ENCODE measurements around the gene RUNX1. TPM values are rescaled to one million over a fixed set of nuclear protein-coding genes. Genes with fewer than 3 reads are reported as not detected.

The RUNX1 gene
- total and polyA plus RNA-seq, 2 donors (not counting 3 experiments of a cell fraction or from before 2014, with no cell fraction given) = 4.6 to 17.9 TPM

GRCh38 chr21:34822168-34822567 is 226.9 kb downstream of the RUNX1 start:
- intact Hi-C loops (cut with micrococcal nuclease) (no loop called here), dilution Hi-C loops (cut with MboI; ENCODE audit: extremely low pct_ligation_motif_present, low sequenced_read_pairs) (no loop called here)
- Histone ChIP-seq H3K9me3 (replicated peaks; ENCODE audit: control insufficient read depth, insufficient read depth, low read length) (no peaks in the 10 kb centered on the region), H3K36me3 (ENCODE audit: control insufficient read depth in 2 of 2, extremely low read depth in 1 of 2, insufficient read depth in 2 of 2, low read length in 2 of 2) (peaks cover 2 to 18% of the 10 kb centered on the region in 2 experiments), H2AFZ (ENCODE audit: low read depth, low read length) (no peak overlapping the region), H3K9ac (replicated peaks; ENCODE audit: extremely low read depth, insufficient read depth, low read length) (no peak overlapping the region), H3K9me1 (replicated peaks; ENCODE audit: control insufficient read depth, extremely low read depth, insufficient read depth, low read length) (no peaks in the 10 kb centered on the region), H3K79me2 (ENCODE audit: control insufficient read depth, insufficient read depth, low read length) (peaks cover 11% of the 10 kb centered on the region), H3K27me3 (ENCODE audit: control insufficient read depth in 2 of 2, insufficient read depth in 2 of 2, low read length in 2 of 2) (no peaks in the 10 kb centered on the region), H3K27ac (ENCODE audit: insufficient read depth, low read depth, low read length) (no peak overlapping the region), H3K4me3 (replicated peaks in 1 of 3; ENCODE audit: insufficient read depth in 1 of 3, low read depth in 1 of 3, low read length in 3 of 3) (no peak overlapping the region), H3K4me1 (ENCODE audit: control insufficient read depth, extremely low read depth, insufficient read depth, low read length) (no peaks in the 10 kb centered on the region), H4K20me1 (replicated peaks; ENCODE audit: control insufficient read depth, extremely low read depth, insufficient read depth, low read length) (no peaks in the 10 kb centered on the region), H3K4me2 (ENCODE audit: insufficient read depth, low read length) (no peak overlapping the region)
- BruUV-seq (replicated peaks) = no TSS peak
- FAIRE-seq = no peak
- ChIA-PET POLR2A (no interaction called here), CTCF (interaction anchor here (1.3 kb wide), 1 partner anchor 14 kb away, joined by 5 read pairs; no protein-coding TSS in a partner anchor)
- no peak for DNase-seq (ENCODE audit: low read depth, low spot score)
- TF ChIP-seq MAX (IDR thresholded peaks at IDR 0.05; ENCODE audit: insufficient read depth, insufficient read length) (no peak), GATA2 (IDR thresholded peaks at IDR 0.05; ENCODE audit: insufficient read depth, insufficient read length, low read depth, low read length) (no peak), FOS (IDR thresholded peaks at IDR 0.05; ENCODE audit: borderline replicate concordance, insufficient read depth, low read length) (no peak)

- CTCF ChIA-PET = no interaction called here
- H3K4me1 ChIP-seq (ENCODE audit: control insufficient read depth, extremely low read depth, insufficient read depth, low read length) = no peaks in the 10 kb centered on the region
- intact Hi-C loops (cut with micrococcal nuclease) (no loop called here), dilution Hi-C loops (cut with MboI; ENCODE audit: extremely low pct_ligation_motif_present, low sequenced_read_pairs) (no loop called here)
- H3K9me1 ChIP-seq (replicated peaks; ENCODE audit: control insufficient read depth, extremely low read depth, insufficient read depth, low read length) = no peaks in the 10 kb centered on the region
- no peaks in the 10 kb centered on the region for H3K27me3 ChIP-seq (ENCODE audit: control insufficient read depth in 2 of 2, insufficient read depth in 2 of 2, low read length in 2 of 2)
- H2AFZ ChIP-seq (ENCODE audit: low read depth, low read length) = no peak overlapping the region
- no peak for FAIRE-seq
- no peak overlapping the region for H3K4me3 ChIP-seq (replicated peaks in 1 of 3; ENCODE audit: insufficient read depth in 1 of 3, low read depth in 1 of 3, low read length in 3 of 3)
- no peak overlapping the region for H3K4me2 ChIP-seq (ENCODE audit: insufficient read depth, low read length)
- H3K27ac ChIP-seq (ENCODE audit: insufficient read depth, low read depth, low read length) = no peak overlapping the region
- H3K36me3 ChIP-seq (ENCODE audit: control insufficient read depth in 2 of 2, extremely low read depth in 1 of 2, insufficient read depth in 2 of 2, low read length in 2 of 2) = peaks cover 2 to 18% of the 10 kb centered on the region in 2 experiments
- POLR2A ChIA-PET = interaction anchor here (0.6 kb wide), 1 partner anchor 12 kb away, joined by 3 read pairs; no protein-coding TSS in a partner anchor
- H4K20me1 ChIP-seq (replicated peaks; ENCODE audit: control insufficient read depth, extremely low read depth, insufficient read depth, low read length) = no peaks in the 10 kb centered on the region
- no peak overlapping the region for H3K9ac ChIP-seq (replicated peaks; ENCODE audit: extremely low read depth, insufficient read depth, low read length)
- H3K79me2 ChIP-seq (ENCODE audit: control insufficient read depth, insufficient read depth, low read length) = peaks cover 11% of the 10 kb centered on the region
- BruUV-seq (replicated peaks) = no TSS peak
- no peak for DNase-seq (ENCODE audit: low read depth, low spot score)
- no peak for TF ChIP-seq MYC (IDR thresholded peaks at IDR 0.05; ENCODE audit: low read depth, low read length)
- no peak for TF ChIP-seq POLR2AphosphoS5 (IDR thresholded peaks at IDR 0.05; ENCODE audit: insufficient read depth, low read depth, low read length)
- no peak for TF ChIP-seq FOS (IDR thresholded peaks at IDR 0.05; ENCODE audit: borderline replicate concordance, insufficient read depth, low read length)
- no peak for TF ChIP-seq EZH2 (IDR thresholded peaks at IDR 0.05; ENCODE audit: borderline replicate concordance, low read depth, low read length, severe bottlenecking)
- no peak for TF ChIP-seq MAX (IDR thresholded peaks at IDR 0.05; ENCODE audit: insufficient read depth, insufficient read length)
- TF ChIP-seq JUN (IDR thresholded peaks at IDR 0.05; ENCODE audit: borderline replicate concordance, insufficient read depth, insufficient read length, low read depth) = no peak
- TF ChIP-seq CTCF (IDR thresholded peaks at IDR 0.05; ENCODE audit: extremely low read depth in 1 of 2, insufficient read depth in 1 of 2, low read depth in 1 of 2, low read length in 2 of 2) = no peak
- TF ChIP-seq POLR2A (IDR thresholded peaks at IDR 0.05; ENCODE audit: low read depth, low read length) = no peak
- TF ChIP-seq GATA2 (IDR thresholded peaks at IDR 0.05; ENCODE audit: insufficient read depth, insufficient read length, low read depth, low read length) = no peak
- H3K9me3 ChIP-seq (replicated peaks; ENCODE audit: control insufficient read depth, insufficient read depth, low read length) = no peaks in the 10 kb centered on the region
These were observed 227.4 kb downstream of the RUNX1 start for GRCh38 chr21:34821717-34822116.

Measured in endothelial cell of umbilical vein (primary cell).